NCI-H82 treated with DMSO at 0.1 percent for 48 hours (cell line): ENCODE data around the gene CCT7.

ENCODE experiments used
- DNase-seq: peaks from one replicate; lab custom pipeline; 2025; ENCODE audit not compliant: unreplicated experiment; lab: John Stamatoyannopoulos, UW

The CCT7 gene

DNA sequence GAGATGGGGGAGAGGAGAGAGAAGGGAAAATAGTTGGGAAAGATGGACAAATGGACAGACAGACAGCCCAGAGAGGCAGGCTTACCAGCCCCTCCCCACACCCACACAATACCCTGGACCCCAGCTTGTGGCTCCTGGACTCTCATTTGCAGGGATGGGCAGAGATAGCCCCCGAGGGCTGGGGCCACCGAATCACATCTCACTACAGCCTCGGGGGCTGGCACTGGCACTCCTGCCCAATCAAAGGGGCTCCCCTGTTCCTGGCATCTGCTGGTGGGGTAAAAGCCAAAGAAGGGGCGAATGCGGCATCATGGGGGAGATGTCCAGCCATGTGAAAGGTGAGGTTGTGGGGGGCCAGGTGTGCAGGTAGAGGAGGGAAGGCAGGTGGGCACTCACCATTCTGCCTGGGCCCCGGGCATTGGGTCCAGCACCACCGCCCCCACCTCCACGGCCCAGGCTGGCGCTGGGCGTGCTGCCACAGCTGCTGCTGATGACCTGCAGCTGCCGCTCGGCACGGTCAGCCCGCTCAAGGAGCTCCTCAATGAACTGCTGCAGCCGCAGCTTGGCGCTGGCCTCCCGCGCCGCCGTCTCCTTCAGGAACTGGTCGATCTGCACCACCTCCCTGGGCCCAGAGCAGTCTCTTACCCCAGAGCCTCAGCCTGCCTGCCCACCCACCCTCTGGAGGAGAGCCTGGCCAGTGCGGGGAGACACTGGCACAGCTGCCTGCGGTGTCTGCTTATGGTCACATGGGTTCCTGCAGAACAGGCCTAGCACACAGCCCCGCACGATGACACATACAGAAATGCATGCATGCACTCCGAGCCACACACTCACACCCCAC lies 32.2 kb downstream of the CCT7 start:
- no peak for DNase-seq

DNA sequence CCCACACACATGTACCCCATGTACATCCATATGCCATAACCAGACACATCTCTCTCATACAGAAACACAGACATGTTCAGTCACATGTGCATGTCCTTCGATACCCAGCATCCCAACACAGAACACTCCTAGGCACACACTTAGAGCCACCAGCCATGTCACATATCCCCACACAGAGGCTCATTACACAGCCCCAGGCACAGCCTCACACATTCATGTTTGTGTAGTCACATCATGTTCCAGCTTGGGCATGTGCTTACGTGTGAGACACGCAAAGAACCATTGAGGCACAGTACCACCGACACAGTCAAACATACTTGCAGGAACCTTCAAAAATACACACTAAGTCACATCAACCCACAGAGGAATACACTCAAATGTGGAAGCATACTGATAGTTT lies 32.9 kb downstream of the CCT7 start:
- no peak for DNase-seq

DNA sequence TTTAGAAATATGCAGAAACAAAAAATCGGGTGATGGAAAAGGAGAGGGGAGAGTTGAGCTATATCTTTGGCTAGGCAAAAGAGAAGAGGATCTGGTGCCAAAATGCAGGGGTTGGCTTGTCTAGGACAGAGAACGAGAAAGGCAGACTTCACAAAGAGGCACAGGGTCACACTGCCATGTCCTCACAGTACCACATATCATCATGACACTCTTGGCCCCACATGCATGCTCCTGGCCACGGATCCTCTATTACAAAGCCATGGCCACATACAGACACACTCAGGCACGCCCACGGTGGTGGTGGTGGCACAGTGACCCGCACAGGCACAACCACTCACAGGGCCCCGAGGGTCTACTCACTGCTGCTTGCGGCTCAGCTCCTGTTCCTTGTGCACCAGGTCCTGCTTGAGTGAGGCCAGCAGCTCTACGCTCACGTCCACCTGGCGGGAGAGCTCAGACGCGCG lies 34.3 kb downstream of the CCT7 start:
- DNase-seq, result no peak

DNA sequence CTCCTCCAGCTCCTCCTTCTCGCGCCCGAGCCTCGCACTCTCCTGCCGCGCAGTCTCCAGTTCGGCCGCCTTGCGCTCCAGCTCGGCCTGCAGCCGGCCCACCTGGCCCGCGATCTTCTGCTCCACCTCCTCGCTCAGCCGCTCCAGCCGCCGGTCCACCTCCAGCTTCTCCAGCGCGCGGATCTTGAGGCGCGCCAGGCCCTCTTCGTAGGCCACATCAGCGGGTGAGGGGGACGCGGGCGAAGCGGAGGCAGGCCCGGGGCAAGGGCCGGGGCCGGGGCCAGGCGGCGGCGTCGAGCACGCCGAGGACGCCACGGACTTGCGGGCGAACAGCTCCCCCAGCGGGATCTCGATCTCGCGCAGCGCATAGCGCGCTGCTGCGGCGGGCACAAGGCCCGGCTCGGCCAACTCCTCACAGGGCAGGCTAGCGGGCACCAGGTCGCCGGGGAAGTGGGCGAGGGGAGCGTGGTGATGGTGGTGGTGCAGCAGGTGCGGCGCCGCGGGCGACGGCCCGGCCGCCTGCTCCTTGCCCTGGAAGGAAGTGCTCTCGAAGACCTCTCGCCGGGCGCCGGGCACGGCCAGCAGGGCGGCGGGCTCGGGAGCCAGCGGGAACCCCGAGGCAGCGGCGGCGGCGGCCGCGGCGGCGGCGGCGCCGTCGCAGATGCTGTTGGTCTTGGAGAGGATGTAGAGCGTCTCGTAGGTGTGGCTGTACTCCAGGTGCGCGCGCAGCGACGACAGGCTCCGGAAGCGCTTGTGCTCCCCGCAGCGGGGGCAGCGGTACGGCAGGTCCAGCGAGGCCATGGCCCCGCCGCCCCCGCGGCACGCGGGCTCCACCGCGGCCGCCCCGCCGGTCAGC lies 35.0 kb downstream of the CCT7 start:
- DNase-seq, result peak; percentile 43

DNA sequence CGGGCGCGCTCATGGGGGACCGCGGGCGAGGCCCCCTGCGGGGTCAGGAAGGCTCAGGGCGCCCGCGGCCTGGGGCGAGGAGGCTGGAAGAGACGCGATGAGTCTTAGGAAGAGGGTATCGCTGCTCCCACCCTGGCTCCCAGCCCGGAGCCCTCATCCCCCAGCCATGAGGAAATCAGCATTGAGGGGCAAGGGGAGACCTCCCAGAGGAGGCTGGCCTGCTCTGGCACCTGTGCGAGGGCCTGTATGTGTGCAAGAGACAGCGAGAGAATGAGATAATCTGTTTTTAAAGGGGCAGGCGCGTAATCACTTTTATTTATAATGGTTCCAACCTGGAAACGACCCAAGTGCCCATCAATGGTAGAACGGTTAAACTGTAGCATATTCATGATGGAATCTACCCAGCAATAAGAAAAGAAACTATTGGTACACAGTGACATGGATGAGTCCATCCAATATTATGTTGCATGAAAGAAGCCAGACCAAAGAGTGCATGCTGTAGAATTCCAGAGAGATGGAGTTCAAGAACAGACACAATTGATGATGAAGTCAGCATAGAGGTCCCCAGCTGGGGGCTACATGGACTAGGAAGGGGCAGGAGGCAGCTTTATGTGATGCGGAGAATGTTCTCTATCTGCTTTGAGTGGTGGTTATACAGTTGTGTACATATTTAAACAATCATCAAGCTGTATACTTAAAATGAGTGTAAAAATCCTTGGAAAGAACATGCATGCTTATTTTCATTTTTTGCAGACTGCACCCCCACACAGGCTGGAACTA lies 35.8 kb downstream of the CCT7 start:
- DNase-seq, result no peak

DNA sequence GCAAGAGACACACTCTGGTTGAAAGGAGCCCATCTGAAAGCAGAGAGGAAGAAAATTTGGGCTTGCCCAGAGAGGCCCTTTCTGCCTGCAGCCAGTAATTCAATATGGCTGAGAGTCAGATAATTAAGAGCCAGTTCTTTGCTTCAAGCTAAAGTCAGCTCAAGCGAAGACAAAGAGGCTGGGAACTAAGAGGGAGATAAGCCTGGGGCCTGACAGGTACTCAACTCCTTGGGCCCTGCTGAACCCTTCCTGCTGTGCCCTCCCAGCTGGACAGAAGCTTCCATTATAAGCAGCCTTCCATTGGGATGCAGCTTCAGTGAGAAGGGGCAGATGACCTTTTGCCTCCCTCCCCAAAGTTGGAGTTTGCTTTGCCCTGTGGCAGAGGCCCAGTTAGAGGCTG lies 38.2 kb downstream of the CCT7 start:
- no peak for DNase-seq

DNA sequence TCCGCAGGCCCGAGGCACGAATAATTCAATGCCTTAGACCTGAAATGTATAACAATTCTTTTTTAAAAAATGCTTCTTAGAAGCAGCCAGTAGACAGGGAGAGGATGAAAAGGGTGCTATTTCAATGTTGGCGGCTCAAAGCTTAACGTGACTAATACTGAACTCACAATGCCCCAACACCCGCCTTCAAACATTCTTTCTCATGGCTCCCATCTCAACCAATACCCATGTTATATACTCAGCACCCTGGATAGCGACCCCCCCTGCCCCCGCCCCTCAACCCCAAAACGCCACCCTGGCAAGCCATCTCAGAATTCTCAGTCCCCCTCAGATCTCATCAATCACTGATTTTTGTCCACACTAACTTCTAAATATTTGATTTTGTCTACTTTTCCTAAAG lies 45.7 kb downstream of the CCT7 start:
- DNase-seq, result no peak

DNA sequence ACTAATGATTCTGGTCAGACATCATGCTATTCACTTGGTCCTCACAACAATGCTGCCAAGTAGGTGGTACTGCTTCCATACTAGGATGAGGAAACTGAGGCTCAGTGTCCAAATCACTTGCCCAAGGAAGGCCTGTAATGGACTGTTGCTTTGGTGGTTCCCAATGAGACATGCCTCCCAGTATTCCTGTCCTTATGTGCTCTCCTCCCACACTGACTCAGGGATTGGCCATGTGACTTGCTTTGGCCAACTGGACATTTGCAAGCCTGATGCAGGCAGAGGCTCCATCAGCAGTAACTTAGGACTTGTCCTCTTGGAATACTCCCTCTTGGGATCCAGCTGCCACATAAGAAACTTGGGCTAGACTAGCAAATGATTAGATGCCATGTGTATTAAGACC lies 47.1 kb downstream of the CCT7 start:
- DNase-seq, result no peak

DNA sequence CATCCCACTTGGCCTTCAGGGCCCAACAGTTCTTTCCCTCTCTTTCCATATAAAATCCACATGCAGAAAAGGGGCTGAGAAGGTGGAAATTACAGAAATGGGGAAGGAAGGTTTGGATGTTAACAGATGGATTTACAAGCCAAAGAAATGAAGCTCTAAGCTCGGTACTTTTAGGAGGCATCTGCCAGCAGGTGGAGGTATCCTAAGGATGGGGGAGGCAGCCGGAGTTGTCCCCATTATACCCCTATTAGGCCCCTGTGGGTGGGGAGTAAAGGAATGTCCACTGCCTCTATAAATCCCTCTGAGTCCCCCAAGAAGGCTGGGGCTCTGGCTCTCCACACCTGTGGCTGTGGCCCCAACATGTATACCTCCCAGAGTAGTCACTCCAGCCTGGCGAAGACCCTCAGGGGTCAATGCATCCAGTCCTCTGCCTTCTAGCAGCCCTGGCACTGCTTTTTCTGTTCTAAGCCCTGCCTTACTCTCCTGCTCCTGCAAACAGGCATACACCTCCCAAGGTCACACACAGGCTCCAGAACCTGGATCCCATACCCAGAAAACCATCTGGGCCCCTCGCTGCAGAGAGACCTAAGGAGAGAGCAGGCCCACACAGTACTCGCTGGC lies 48.9 kb downstream of the CCT7 start:
- no peak for DNase-seq

DNA sequence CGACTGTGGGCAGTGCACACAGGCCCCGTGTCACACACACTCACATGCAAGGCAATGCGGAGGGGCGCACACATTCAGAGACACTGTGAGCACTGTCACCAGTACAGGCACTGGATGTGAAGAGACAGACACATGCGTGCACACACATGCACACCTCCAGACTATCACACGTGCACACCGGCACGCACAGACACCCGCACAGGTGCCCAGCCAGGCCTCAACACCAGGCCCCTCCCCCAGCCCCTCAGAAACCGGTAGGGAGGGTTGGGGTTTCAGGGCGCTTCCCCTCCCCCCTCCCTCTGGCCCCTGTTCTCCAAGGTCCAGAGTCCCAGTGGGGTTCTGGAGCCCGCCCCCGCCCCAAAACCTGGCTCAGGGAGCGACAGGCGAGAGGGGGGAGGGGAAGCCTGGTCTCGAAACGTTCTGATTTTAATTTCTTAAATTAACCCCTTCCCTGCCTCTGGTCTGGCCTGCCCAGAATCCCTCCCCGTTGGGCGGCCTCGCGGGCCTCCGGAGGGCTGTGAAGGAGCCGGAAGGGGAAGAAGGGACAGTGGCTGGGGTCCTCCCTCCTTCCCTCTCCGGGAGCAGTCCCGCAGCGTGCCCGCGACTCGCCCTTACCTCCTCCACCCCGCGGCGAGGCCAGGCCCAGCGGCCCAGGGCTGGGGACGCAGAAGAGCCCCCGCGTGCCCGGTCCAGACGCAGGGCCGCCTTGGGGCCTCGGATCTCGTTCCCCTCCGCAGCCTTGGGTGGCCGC lies 49.6 kb downstream of the CCT7 start:
- DNase-seq, result no peak

DNA sequence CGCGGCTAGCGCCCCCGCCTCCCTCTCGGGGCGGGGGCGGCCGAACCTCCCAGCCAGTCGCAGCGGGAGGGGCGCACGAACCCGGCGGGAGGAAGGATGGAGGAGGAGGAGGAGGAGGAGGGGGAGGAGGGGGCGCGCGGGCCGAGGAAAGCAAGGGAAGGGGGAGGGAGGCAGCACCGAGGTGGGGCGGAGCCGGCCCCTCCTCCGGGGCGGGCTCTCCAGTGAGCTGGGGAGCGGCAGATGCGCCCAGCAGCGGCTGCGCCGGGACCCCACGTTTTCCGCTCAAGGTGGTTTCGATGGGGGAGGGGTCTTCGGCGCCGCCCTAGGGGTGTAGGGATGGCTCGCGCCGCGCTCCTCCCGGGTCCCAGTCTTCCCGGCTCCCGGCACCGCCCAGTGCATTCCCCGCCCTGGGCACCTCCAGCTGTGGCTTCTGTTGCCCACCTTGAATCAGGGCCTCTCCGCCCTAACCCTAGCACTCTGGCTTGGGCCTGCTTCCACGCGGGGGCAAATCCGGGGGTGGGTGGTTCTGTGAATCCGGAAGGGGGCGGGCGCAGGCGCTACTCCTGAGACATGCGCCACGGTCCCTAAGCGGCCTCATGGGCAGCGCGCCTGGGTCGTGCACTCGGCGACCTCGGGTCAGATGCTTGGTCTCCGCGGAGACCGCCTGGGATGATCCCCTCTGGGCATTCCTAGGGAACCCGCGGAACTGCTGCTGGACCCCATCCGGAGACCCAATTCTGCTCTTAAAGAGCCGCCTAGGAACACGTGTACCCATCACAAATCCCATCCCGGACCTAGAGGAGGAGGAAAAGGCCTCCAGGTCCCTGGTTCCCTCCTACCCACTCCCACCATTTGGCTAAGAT lies 50.4 kb downstream of the CCT7 start, which contains the start of gene FBXO41:
Gene FBXO41, minus strand, starts transcription at position 183 of the 863 bp plus-strand sequence. CDS start 14,848 bp downstream, outside the sequence.
- peak; percentile 27 for DNase-seq

DNA sequence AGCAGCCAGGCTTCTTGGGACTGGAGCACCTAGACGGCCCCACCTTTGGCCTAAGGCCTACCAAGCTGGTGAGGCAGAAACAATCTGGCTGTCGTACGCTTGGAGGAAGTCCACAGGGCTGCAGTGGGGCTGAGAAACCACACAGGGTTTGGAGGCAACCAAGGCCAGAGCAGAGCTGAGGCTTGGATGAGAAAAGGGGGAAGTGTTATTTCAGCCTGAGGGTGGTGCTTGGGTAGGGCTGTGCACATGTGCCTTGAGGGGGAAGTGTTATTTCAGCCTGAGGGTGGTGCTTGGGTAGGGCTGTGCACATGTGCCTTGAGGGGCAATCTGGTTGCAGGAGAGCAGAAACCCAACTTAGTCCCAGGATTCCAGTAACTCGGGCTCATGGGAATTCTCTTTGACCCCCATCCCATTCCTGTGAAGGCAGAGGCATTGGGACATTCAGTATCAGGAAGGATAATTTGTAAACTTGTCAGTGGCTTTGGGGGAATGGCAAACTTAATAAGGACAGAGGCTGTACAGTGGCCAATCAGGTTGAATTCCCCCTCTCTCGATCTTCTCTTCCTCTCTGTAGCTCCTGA lies 51.1 kb downstream of the CCT7 start:
- DNase-seq, result no peak

DNA sequence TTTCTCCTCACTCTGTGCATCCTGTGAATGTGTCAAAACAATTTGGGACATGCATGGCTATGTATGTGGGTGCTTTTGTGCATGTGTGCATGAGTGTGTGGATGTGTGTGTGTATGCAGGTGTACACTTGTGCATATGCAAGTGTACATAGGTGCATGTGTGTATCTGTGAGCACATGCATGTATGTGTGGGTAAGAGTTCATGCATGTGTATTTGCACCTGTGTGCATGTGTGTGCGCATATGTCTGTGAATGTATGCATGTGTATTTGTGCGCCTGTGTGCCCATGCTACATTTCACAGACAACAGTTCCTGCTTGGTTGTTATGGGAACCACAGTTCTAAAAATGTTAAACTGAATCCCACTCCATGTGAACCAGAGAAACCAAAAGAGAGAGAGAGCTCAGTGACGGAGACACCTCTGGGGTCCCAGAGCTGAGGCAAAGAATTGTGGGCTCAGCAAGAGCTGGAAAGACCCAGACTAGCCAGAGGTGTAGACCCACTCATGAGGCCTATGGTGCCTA lies 52.1 kb downstream of the CCT7 start:
- no peak for DNase-seq

DNA sequence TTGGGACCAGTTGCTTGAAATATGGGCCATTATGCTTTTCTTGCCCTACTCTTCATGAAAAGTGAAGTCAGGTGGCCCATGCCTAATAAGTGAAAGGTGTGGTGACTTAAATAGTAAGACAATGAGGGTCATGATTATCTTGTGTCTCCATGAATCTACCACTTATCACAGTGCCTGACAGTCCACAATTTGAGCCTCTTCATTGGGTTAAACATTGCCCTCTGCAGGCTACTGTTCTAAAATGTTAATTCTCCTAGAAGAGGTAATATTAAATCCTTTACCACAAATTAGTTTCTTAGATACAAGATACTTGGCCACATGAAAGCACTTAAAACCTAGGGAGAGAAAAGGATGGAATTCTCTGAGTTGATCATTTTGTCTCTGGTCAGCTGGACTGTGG lies 55.2 kb downstream of the CCT7 start:
- no peak for DNase-seq

DNA sequence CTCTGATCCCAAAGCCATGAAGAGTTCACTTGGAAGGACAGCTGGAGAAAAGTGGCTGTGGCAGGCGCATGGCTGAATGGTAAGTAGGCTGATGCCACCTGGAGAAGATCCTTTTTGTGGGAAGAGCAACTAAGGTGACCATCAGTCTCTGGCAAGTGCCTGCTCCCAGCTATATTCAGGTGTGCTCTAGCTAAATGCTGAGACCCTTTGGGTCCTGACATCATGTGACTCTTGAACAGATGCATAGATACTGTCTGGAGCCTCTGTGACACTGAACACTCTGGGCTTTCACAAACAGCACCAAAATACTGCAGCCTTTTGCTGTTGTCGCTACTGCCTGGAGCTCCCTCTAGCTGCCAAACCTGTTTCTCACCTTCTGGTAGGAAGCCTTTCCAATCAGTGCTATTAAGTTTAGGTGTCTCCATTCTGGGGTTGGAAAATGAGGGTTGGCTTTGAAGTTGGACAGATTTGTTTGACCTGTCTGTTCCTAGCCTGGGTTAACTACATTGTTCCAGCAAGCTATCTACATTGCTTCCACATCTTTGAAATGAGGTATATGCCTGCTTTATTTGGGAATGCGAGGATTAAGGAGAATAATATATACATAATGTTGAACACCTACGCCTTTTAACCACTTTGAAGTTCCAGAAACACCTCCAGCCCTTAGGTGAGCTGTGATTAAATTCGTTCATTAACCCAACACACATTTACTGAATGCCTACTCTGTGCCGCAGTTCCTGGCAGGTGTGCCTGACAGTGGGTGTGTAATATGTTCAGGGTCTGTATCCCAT lies 56.1 kb downstream of the CCT7 start:
- peak; percentile 50 for DNase-seq

DNA sequence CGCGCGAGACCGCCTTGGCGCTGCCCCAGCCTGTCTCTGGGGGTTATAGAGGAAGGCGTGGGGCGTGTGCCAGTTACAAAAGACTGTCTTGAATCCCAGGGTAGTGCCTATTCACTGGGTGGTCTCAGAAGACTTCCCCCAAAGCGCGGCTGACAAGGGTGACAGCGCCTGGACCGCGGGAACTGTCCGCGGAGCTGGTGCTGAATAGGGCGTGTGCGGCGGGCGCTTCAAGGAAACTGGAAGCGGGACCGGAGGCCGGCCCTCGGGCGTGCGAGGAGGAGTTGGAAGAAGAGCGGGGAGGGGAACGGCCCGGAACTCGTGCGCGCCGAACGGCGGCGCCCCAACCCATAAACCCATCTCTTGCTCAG lies 57.0 kb downstream of the CCT7 start:
- DNase-seq, result no peak

DNA sequence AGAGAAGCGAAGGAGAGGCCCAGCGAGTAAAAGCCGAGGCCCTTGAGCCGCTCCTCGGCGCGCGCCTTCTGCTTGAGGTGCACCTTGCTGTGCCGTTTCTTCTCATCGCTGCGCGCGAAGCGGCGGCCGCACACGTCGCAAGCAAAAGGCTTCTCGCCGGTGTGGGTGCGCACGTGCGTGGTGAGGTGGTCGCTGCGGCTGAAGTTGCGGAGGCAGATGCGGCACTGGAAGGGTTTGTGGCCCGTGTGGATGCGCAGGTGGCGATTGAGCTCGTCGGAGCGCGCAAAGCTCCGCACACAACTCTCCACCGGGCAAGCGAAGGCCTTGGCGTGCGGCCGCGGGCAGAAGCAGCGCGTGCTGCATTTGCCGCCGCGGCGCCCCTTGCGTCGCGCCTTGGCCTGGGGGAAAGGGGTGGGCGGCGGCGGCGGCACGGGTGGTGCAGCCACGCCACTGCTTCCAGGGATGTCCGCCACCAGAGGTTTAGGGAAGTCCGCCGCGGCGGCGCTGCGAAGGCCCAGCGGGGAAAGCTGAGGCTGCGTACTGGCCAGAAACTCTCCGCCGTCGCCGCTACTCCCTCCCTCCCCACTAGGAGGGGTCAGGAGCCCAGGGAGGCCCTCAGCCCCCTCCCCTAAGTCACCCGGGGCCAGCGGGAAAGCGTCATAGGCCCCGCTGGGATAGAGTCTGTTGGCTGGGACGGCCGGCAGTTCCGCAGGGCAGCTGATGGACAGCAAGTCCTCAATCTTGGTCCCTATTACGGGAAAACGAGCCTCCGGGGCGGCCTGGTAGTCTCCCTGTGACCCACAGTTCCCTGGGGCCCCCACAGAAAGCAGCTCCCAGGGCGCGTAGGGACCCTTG lies 57.6 kb downstream of the CCT7 start:
- no peak for DNase-seq
